Stimulated activated CD8-positive, alpha-beta memory T cell treated with anti-CD3 and anti-CD28 coated beads, Interleukin-12 subunit alpha, Interleukin-12 subunit beta, amount 100 ng/mL, for 1 hour (primary cell): ENCODE results near the gene TNFRSF14.

Experiments used
- DNase-seq: peaks from one replicate; pipeline ENCODE4 v3.0.0-alpha.2; 2020; ENCODE audit warnings: low read depth

The TNFRSF14 gene

DNA sequence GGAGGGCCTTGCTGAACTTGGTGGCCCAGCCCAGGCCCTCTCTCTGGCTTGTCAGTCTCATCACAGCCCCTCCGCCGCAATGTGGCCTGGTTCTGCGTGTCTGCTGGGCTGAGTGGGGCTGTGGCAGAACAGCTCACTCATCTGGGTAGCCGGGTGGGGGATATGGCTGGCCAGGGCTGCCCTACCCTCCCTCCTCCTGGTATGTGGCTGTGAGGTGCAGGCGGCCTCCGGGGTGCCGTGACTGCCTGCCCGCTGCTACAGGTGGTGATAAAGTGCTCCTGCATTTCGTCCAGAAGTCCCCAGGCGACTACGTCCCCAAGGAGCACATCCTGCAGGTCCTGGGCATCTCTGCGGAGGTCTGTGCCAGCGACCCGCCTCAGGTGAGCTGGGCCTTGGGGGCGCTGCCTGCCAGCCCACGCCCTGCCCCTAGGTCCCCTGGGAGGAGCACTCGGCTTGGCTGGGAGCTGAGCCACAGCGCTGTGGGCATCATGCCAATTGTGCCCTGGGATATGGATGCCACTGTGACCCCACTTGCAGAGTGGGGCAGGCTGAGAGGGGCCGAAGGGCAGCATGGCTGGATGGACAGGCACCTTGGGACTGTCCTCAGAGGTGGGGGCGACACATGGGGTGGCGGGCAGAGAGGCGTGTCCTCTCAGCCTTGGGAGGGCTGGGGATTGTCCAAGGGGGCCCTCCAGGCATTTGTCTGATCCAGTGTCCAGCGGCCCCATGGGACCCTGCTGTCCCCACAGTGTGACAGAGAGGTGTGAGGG lies 32.7 kb downstream of the TNFRSF14 start:
- DNase-seq, result no peak

DNA sequence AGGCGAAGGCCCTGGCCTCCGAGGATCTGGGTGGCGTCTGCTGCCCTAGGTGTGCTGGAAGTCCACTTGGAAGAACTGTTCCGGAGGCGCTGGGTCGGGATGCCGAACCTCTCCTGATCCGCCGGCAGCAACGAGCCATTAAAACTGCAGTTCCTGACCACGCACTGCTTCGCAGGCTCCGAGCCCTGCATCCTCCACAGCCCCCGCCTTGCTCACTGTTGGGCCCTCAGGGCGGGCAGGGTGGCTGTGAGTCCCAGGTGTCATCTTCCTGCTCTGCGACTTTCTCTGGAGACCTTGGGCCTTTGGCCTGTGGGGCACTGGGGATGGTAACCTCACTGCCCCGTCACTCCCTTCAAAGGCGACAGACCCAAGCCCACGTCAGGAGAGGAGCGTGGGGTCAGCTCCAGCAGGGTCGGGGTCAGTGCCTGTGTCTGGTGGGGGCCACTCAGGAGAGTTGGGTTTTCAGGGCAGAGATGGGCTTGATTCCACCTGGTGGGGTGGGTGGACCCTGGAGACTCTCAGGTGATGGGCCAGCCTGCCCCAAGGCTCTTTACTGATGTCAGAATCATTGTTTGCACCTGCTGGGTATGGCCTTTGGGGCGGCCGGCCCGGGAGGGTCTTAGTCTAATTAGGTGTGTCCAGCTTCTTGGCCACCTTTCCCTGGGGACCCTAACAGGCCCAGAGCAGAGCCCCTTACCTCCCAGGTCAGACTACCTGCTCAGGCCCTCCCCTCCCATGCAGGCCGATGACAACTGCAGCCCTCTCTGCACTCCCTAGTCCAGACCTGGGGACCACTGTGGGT lies 33.5 kb downstream of the TNFRSF14 start:
- DNase-seq, result no peak

DNA sequence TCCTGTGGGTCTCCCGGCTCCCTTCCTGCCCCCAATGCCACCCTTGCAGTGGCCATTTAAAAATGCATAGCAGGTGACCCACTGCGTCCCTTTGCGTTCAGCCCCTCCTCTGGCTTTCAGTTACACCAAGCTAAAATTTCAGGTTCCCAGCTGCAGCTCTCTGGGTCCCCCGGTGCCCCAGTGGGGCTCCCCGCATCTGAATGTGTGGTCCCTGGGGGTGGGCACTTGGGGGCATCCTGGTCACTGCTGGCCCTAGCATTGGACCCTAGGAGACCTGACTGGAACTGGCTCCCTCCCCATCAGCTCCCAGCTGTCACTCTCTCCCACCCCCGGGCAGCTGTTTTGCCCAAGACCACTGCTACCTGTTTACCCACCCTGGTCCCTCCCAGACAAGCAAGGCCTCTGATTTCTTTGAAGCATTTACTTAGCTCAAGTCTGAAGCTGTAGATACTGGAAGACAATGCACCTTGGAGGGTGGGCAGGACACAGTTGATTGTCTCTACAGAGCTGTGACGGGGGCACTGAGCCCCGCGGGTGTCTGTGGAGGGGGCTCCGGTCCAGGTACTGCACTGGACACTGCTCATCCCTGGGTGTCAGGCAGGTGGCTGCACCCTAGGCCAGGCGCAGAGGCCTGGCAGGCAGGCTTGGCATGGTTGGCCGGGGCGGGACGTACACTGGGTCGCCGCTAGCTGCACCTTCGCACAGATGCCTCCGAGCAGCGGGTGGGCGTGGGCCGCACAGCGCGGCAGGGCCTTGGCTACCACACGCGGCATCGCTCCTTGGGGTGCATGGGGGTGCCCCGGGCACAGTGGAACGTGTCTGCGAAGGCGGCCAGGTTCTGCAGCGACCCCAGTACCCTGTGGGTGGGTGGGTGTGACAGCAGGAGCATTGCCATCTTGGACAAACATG lies 34.3 kb downstream of the TNFRSF14 start:
- DNase-seq, result no peak

GRCh38 chr1:2591233-2591580 lies 35.0 kb downstream of the TNFRSF14 start:
- DNase-seq, result no peak

DNA sequence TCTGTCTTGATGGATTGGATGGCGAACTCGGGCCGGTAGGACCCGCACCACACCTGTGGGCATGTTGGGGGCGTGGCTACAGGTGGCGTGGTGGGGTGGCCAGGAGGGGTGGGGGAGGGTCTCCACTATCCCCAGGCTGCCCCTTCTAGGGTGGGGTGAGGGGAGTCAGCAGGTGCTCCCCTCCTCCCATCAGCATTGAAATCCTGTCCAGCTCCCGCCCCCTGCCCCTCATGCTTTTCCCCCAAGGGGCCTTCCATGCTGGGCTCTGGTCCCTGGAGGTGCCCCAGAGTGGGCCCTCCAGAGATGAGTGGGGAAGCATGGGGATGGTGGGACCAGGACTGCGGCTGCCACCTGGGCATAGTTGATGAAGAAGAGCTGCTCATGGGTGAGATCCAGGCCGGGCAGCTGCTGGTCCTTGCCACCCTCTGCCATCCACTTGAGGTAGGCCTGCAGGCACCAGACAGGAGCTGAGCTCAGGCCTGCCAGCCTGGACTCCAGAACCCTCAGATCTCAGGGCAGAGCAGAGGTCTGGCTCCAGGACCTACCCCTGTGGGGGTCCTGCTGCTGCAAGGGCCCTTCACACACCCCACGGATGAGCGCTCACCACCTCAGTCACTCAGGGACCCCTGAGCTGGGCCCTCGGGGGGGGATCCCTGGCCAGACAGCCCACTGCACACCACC lies 35.5 kb downstream of the TNFRSF14 start:
- DNase-seq, result no peak

DNA sequence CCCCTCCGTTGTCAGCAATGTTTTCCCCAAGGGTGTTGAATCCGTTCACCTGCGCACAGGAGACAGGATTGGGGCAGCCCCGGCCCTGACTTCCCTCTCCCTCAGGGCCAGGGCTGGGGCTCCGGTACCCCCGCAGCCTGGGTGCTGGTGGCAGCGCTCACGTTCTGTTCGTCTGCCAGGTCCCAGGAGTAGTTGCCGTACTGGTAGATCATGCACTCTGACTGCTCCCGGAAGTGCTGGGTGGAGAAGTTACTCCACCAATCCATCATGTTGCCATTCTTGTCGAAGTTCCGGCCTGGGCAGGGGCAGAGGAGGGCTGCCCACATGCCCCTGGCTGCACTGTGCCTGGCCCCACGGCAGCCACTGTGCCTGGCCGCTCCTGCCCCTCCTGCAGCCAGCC lies 36.5 kb downstream of the TNFRSF14 start:
- DNase-seq, result no peak

GRCh38 chr1:2593251-2593878 lies 37.2 kb downstream of the TNFRSF14 start:
- DNase-seq, result no peak

DNA sequence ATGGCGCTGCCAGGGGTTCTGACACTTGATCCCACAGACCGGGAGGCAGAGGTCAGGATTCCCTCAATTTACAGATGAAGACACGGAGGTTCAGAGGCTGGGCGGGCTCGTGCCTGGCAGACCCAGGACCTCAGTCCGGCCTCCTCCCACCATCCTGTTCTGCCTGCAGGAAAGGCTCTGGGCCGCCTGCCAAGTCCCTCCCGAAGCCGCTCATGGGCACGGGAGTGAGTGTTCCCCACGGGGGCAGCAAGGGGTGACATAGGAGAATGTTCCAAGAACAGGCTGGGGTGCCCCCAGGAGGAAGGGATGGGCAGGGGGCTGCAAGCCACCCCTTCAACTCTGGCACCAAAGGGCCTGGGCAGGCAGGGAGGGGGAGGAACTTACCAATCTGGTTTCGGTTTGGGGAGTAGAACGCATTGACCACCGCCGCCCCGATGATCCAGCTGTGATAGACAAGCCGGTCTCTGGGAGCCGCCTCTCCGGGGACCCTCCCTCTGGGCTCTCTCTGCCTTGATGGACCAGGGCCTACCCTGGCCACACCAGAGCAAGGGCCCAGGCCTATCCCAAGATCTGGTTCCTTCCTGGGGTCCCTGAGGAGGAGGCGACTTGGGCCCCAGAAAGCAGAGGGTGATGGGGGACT lies 38.0 kb downstream of the TNFRSF14 start:
- no peak for DNase-seq

- DNase-seq, result no peak
These were observed 38.5 kb downstream of the TNFRSF14 start for GRCh38 chr1:2594641-2595131.

DNA sequence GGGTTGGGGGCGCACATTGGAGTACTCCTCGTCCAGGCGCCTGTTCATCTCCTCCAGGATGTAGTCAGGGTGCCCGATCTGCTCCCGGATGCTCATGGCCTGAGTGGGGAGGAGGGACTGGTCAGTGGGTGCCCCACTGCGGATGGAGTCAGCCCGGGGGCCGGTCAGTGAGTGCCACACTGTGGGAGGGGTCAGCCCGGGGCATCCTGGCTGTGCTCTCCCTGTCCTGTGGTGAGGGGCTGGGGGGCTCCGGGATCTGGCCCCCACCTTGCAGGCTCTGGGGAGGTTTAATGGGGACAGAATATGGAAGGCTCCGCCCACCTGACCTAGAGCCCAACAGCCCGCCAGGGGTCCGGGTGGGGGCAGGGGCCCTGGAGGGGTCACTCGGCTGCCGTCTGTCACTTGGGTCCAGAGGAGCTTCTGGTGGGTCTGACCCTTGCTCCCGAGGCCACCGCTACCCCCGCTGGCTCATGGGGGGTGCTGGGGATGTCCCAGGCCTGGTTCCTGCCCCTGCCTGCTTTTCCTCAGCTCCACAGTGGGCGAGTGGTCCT lies 39.2 kb downstream of the TNFRSF14 start:
- DNase-seq, result no peak

DNA sequence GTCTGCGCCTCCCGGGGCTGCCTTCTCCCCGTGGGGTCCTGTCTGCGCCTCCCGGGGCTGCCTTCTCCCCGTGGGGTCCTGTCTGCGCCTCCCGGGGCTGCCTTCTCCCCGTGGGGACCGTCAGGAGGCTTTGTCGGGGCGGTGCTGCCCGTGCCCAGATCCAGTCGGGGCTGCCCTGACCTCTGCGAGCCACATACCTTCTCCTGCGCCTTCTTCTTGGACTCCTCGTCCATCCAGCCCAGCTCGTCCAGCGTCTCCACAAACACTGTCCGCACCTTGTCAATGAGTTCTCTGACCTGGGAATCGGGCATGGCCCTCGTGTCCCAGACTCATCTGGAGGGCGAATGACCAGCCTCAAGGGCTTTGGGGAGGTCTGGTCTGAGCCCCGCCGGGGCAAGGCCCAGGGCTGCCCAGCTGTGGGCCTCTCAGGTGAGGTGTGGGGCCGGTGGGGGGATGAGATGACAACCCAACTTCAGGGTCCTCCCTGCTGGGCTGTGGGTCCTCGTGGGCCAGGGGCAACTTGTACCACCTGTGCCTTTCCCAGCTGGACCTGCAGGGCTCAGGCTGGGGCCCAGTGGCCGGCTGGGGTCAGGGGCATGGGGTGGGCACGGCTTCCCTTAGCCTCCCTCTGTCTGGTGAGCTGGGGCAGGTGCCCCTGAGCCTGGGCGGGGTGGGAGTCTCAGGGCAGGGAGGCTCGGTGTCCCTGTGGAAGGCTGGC lies 39.8 kb downstream of the TNFRSF14 start:
- DNase-seq, result no peak

DNA sequence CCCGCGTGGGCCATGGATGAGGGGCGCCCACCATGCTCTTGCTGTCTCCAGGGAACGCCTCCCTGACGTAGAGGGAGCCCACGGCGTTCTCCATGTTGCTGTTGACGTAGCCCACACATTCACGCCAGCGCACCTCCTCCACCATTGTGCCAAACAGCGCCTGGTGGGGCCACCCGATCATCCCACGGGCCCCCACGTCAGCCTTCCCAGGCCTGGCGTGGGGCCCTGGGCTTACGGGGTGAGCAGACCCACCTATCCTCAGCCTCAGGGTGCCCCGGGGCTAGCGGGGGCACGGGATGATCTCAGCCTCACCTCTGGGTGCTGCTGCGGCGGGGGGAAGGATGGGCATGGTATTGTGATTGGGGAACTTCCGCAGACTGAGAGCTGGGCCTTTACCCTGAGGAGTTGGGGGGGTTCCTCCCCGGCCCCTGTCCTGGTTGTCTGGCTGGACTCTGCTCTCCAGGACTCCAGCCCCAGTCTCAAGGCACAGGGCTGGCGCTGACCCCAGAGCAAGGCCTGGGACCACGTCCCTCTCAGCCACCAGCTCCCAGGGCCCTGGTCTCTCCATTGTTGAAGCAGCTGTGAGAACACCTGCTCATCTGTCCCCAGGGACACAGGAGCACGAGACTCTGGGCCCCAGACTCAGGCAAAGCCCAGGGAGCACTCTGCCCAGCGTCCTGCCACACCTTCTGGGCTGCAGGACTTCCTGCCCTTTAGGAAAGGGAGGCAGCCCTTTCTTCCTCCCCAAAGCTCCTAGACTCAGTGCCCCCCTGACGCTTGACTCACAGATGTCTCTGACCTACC lies 40.6 kb downstream of the TNFRSF14 start:
- no peak for DNase-seq

- DNase-seq, result no peak
These were observed 41.5 kb downstream of the TNFRSF14 start for GRCh38 chr1:2597441-2598328.

GRCh38 chr1:2598329-2598931 lies 42.3 kb downstream of the TNFRSF14 start:
- DNase-seq, result no peak

- DNase-seq, result no peak
These were observed 45.6 kb downstream of the TNFRSF14 start for GRCh38 chr1:2601721-2602303.

- DNase-seq, result no peak
These were observed 46.2 kb downstream of the TNFRSF14 start for GRCh38 chr1:2602311-2602835.
